HFF-Myc (cell line): ENCODE results near the gene MT1A.
"Not testable (repeated sequence)": the region's sequence is repeated elsewhere in the genome, so short reads cannot be mapped to it uniquely, and the experiment has no call there.

Experiments used
- DNase-seq: peaks from one replicate; pipeline ENCODE4 v3.0.0-alpha.2; 2011; ENCODE audit warnings: low read depth; ENCODE audit errors: extremely low read depth
- H3K4me3 ChIP-seq: replicated peaks from 2 replicates; pipeline ENCODE4 v1.5.1; 2011; ENCODE audit warnings: low read depth, mild to moderate bottlenecking, control low read depth, low read length
- CTCF ChIP-seq: IDR thresholded peaks from 2 replicates; pipeline ENCODE4 v1.5.1; 2012; ENCODE audit warnings: mild to moderate bottlenecking, low read depth, low read length, control low read depth; ENCODE audit errors: missing control alignments

Gene MT1A

GRCh38 chr16:56673921-56674320 is 35.5 kb downstream of the MT1A start:
- peak; percentile 66 for TF ChIP-seq CTCF
- H3K4me3 ChIP-seq, result no peak overlapping the region
- DNase-seq, result no peak

- DNase-seq, H3K4me3 ChIP-seq: not testable (repeated sequence)
Measured at GRCh38 chr16:56674570-56674969, 36.1 kb downstream of the MT1A start.

- TF ChIP-seq CTCF, result no peak
- no peak overlapping the region for H3K4me3 ChIP-seq
- no peak for DNase-seq
Measured at GRCh38 chr16:56675685-56676210, 37.3 kb downstream of the MT1A start.

- no peak overlapping the region for H3K4me3 ChIP-seq
- DNase-seq, result no peak
- no peak for TF ChIP-seq CTCF
Measured at GRCh38 chr16:56677474-56677873, 39.0 kb downstream of the MT1A start.

GRCh38 chr16:56679078-56679730 is 40.7 kb downstream of the MT1A start:
- H3K4me3 ChIP-seq, result no peak overlapping the region
- no peak for DNase-seq
- TF ChIP-seq CTCF, result no peak

GRCh38 chr16:56679818-56680217 is 41.4 kb downstream of the MT1A start:
- no peak for DNase-seq
- no peak for TF ChIP-seq CTCF

GRCh38 chr16:56681939-56682702 is 43.7 kb downstream of the MT1A start, which contains the start of gene MT1X:
MT1X (plus strand) TSS chr16:56682470; CDS start chr16:56682541, 71 bp downstream.
- DNase-seq, result peak; percentile 55
- TF ChIP-seq CTCF, result no peak
- peak within 1 kb of the TSS; percentile 72 for H3K4me3 ChIP-seq

More at GRCh38 chr16:56679818-56680217, 41.4 kb downstream of the MT1A start:
- H3K4me3 ChIP-seq, result no peak overlapping the region
